Measurements from ENCODE around the gene TRMT1.
A peak's percentile ranks its signal among the peaks of the same experiment; 100 is the strongest.

Gene TRMT1

DNA sequence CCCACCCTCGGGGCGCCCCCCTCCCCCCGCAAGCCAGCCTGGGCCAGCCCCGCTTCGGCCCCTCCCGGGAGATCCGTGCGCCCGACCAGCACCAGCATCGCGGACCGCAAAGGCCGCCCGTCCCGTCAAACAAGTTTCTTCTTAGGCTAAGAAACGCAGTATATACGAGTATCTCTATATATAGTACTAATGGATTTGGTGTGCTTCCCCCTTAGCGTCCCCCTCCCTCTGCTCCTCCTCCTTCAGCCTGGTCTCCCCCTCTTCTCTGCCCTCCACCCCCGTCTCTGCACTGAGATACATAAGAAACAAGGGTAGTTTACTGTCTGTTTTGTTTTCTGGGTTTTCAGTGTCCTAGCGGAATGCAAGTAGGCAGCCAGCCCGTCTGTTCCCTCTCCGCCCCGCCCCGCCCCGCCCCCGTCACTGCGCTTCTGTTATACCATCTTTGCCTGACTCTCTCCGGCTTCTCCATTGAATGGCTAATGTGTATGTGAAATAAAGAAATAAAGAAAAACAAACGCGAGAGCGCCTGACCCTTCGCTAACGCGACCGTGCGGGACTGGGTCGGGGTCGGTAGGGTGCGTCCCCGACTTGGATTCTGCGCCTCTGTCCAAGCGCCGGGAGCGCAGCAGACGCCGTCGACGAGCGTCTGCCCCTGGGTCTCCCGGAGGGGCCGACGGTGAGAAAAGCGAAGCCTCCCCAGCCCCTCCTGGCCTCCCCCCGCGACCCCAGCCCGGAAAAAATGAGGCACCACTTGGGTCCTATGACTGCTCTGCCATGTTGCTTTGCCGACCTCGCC is 18.1 kb downstream of the TRMT1 start:
- H3K4me3 ChIP-seq (ENCODE audit: low read length), result no peak overlapping the region; the same call in 1 of the 2 replicates
- TF ChIP-seq, protein P1, sequence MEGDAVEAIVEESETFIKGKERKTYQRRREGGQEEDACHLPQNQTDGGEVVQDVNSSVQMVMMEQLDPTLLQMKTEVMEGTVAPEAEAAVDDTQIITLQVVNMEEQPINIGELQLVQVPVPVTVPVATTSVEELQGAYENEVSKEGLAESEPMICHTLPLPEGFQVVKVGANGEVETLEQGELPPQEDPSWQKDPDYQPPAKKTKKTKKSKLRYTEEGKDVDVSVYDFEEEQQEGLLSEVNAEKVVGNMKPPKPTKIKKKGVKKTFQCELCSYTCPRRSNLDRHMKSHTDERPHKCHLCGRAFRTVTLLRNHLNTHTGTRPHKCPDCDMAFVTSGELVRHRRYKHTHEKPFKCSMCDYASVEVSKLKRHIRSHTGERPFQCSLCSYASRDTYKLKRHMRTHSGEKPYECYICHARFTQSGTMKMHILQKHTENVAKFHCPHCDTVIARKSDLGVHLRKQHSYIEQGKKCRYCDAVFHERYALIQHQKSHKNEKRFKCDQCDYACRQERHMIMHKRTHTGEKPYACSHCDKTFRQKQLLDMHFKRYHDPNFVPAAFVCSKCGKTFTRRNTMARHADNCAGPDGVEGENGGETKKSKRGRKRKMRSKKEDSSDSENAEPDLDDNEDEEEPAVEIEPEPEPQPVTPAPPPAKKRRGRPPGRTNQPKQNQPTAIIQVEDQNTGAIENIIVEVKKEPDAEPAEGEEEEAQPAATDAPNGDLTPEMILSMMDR (conservative IDR thresholded peaks at IDR 0.05; ENCODE audit: low read length), result no peak
- peak; percentile 78 for DNase-seq (ENCODE audit: low read depth)

DNA sequence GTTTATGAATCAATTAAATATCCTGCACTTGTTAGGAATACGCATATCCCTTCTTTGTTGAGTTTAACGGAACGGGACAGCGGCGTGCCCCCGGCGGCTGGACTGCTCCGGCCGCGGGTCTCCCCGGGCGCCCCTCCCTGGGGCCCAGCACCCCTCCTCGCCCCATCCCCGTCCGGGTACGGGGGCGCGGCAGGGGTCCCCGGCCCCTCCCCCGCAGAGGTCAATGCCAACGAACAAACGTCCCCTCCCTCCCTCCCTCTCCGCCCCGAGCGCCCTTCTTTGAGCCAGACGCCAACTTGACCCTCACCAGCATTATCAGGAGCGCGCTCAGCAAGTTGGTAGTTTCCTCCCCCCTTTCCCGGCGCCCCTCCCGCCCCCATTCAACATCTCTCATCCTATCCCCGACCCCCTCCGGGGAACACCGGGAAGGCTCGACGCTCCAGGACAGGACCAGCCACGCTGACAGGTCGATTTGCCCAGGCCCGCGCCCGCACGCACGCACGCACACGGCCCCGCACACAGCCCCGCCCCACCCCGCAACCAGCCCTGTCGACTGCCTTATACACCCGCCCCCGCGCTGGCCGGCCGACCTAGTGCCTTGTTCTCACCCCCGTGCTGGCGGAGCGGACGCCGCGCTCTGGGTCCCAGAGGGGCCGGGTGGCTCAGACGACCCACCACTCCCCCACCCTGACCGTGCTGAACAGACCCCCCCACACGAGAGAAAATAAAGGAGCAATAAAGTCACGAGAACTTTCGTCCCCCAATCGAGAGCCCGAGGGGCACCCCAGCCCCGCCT is 18.9 kb downstream of the TRMT1 start:
- no peak for DNase-seq (ENCODE audit: low read depth)
- H3K4me3 ChIP-seq (ENCODE audit: low read length), result no peak overlapping the region
- TF ChIP-seq, protein P1 (conservative IDR thresholded peaks at IDR 0.05; ENCODE audit: low read length), result no peak

DNA sequence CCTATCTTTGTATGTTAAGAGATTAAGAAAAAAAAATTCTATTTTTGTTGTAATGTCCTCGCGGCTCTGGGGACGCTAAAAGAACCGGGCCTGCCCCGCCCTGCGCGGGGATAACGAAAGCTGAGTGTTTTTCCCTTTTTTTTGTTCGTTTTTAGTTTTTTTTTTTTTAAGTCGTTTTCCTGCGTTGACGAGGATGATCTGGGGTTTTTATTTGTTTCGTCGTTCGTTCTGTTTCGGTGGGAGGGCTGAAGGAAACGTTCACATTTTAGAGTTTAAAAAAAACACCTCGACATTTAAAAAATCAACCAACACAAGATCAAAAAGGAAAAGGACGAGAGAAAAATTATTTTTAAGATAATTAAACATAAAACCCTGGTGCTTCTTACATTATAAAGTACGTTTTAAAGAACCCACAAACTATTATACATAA is 19.5 kb downstream of the TRMT1 start:
- no peak for DNase-seq (ENCODE audit: low read depth)
- no peak overlapping the region for H3K4me3 ChIP-seq (ENCODE audit: low read length)
- TF ChIP-seq, protein P1 (conservative IDR thresholded peaks at IDR 0.05; ENCODE audit: low read length), result no peak

DNA sequence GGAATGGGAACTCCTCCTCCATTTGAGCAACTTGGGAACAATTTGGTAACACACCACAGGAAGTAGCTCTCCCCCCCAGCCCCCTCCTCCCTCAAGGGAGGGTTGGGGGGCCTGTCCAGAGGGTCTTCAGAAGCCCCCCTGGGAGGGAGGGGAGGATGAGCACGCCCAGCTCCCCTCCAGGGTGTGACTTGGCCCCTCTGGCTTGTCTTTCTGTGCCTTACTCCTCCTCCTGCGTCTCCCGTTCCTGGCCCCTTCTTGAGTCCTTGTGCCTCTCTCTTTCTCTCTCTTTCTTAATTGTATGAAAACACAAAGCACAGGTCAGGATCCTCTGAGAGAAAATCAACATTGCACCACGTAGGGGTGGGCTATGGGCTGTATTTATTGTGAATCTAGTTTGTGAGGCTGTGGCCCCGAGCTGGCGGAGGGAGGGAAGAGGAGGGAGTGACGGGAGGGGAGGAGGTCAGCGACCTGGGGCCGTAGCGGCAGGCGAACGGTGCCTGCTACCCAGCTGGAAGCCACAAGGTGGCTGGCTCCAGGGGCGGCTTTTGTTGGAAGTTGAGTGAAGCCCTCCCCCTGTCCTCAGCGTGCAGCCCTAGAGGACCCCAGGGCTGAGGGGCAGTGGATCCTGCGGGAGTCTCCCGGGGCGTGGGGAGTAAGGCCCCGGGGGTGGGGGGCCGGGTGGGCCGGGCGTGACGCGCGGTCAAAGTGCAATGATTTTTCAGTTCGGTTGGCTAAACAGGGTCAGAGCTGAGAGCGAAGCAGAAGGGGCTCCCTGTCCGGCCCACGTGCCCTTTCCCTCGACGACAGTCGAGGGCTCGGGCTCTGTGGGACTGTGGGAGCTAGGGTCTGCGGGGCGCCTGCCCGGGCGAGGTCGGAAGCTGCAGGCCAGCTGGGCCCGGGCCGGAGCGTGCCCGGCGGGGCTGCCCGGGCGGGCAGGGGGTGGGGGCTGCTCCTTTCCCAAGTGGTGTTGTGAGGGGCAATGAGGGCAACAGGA is 20.3 kb downstream of the TRMT1 start:
- TF ChIP-seq, protein P1 (conservative IDR thresholded peaks at IDR 0.05; ENCODE audit: low read length), result peak; percentile 9; the same call in 1 of the 2 replicates
- no peak overlapping the region for H3K4me3 ChIP-seq (ENCODE audit: low read length)
- no peak for DNase-seq (ENCODE audit: low read depth)

DNA sequence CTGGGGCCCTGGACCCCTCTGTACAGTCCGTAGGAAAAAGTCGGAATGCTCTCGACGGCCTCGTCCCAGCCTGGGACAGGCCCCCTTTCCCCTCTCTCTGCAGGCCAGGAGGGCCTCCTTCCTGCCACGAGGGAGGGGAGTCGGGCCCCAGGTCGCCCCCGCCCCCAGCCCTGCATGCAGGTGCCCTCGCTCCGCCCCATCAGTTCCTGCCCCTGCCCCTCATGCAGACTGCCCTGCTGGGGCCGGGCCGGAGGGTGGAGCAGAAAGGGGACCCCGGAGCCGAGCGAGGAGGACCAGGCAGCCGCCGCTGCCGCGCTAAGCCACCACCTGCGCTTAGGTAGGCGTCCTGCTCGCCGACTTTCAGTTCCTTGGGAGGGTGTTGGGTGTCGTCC is 21.2 kb downstream of the TRMT1 start:
- TF ChIP-seq, protein P1 (conservative IDR thresholded peaks at IDR 0.05; ENCODE audit: low read length), result no peak
- H3K4me3 ChIP-seq (ENCODE audit: low read length), result no peak overlapping the region
- no peak for DNase-seq (ENCODE audit: low read depth)

DNA sequence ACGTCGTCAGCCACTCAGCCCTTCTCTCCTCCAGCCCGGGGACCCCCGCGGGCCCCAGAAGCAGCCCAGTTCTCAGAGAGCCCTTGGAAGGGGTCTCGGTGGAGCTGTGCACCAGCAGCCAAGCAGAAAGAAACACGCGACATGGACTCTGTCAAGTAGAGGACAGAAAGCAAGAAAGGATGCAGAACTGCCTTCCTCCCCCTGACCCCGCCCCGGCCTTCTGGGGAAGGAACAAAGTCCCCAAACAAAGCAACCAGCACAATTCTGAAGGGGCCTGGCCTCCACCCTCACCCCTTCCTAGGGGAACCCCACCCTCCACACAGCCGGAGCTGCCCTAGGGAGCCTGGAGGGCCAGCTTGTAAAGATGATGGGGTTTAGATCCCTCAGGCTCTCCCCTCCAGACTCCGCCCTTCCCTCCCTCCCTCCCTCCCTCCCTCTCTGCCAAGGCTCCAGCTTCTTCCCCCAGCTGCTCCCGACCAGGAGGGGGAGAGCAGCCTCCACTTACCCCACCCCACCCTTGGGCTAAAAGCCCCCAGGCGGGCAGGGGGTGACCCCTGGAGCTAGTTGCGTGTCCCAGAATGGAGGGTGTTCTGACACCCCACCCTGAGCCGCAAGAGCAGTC is 21.7 kb downstream of the TRMT1 start:
- no peak for DNase-seq (ENCODE audit: low read depth)
- H3K4me3 ChIP-seq (ENCODE audit: low read length), result no peak overlapping the region

More for the DNA sequence above, 21.7 kb downstream of the TRMT1 start:
- TF ChIP-seq, protein P1 (conservative IDR thresholded peaks at IDR 0.05; ENCODE audit: low read length), result no peak
